ENCODE measurements around the gene ALDH3A2.

Gene ALDH3A2

DNA sequence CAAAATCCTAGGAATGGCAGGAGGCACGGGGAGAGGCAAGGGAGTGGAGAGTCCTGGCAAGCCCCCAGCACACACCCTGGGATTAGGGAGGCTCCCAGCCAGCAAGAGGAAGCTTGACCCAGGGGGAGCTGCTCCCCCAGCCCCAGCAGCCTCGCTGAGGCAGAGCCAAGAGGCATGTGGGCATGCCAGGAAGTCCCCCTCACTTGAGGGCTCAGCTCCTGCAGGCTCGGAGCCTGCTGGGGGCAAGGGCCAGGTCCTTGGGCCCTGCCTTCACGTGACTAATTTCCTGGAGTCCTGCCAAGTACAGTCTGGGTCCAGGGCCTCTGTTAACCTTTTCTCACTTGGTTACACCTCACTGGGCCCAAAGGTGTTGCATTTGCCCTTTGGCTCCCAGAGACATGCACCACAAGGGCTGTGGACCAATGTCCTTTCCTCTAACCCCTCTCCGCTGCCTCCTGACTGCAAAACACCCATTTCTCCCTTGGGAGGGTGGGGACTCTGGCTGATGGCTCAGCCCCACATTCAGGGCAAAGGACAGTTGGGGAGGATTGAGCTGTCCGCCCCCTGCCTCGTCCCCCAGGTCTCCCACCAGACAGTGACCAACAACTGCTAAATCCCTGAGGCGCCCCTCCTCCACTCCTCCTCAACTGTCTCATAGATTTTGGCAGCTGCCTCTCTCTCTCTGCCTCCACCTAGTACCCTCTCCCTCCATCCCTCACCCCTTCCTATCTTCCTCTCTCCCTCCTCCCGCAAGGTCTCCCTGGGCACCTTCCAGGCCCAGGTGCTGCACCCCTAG, 72.3 kb downstream of the ALDH3A2 start:
- POLR2A ChIA-PET = no interaction called here
- H3K4me3 ChIP-seq (ENCODE audit: low read depth, low read length) = no peak overlapping the region
- CTCF ChIA-PET = interaction anchor here (0.7 to 2.0 kb wide), 3 partner anchors 20 to 208 kb away, joined by 3 to 9 read pairs (median 3); no protein-coding TSS in a partner anchor
- no peaks in the 10 kb centered on the region for H3K9me3 ChIP-seq (ENCODE audit: control insufficient read depth, insufficient read depth, low read depth, low read length)
- TF ChIP-seq ZSCAN23 (tag by site-specific recombination; IDR thresholded peaks at IDR 0.05) (no peak), KLF1 (tag by site-specific recombination; IDR thresholded peaks at IDR 0.05) (peak; percentile 45), ZNF629 (tag by site-specific recombination; IDR thresholded peaks at IDR 0.05) (no peak), ZNF48 (tag by site-specific recombination; IDR thresholded peaks at IDR 0.05) (no peak), PATZ1 (tag by site-specific recombination; IDR thresholded peaks at IDR 0.05) (0 out of 2 replicates have a peak, but pooled peaks have one; percentile 30), ZIC2 (tag by site-specific recombination; IDR thresholded peaks at IDR 0.05) (peak; percentile 84), ZNF174 (tag by site-specific recombination; IDR thresholded peaks at IDR 0.05) (no peak), GLIS1 (tag by site-specific recombination; IDR thresholded peaks at IDR 0.05) (peak; percentile 60)
- no peaks in the 10 kb centered on the region for H3K36me3 ChIP-seq (ENCODE audit: control insufficient read depth in 2 of 2, insufficient read depth in 1 of 2, low read length in 2 of 2)
- no peaks in the 10 kb centered on the region for H3K4me1 ChIP-seq (ENCODE audit: control insufficient read depth, insufficient read depth, low read length)
- no peak overlapping the region for H3K27ac ChIP-seq (ENCODE audit: extremely low read depth, low read depth, low read length)

DNA sequence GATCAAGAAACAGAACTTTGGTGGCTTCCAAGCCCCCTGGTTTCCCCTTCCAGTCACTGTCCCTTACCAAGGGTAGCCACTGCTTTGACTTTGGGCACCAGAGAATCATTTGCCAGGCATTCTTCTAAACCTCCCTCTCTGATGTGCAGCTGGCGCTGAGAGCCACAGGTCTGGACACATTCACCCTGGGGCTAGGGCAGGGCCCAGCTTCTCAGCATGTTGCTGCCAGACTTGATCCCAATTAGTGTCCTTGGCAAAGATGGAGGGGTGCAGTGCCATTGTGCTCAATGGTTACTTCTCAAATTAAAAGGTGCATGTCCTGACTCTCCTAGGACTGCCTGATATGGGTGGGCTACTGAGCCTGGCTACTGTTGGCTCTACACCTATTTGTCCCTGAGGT, 75.4 kb downstream of the ALDH3A2 start:
- TF ChIP-seq ZNF2 (tag by site-specific recombination; IDR thresholded peaks at IDR 0.05) = no peak
- no peak for TF ChIP-seq ZNF214 (tag by site-specific recombination; IDR thresholded peaks at IDR 0.05; ENCODE audit: borderline replicate concordance)
- no peak for TF ChIP-seq KLF8 (tag by site-specific recombination; IDR thresholded peaks at IDR 0.05)
- no peak for TF ChIP-seq OVOL3 (tag by site-specific recombination; IDR thresholded peaks at IDR 0.05)
- TF ChIP-seq ZBTB1 (tag by site-specific recombination; IDR thresholded peaks at IDR 0.05) = no peak
- no peak for TF ChIP-seq ZNF610 (tag by site-specific recombination; IDR thresholded peaks at IDR 0.05; ENCODE audit: borderline replicate concordance)
- TF ChIP-seq HOXA7 (CRISPR knock-in tag; IDR thresholded peaks at IDR 0.05; ENCODE audit: borderline replicate concordance) = no peak
- TF ChIP-seq ZBTB26 (tag by site-specific recombination; optimal IDR thresholded peaks at IDR 0.05) = no peak
- Histone ChIP-seq H3K4me1 (ENCODE audit: control insufficient read depth, insufficient read depth, low read length) (0 out of 2 replicates have a peak, but pooled peaks cover 2% of the 10 kb centered on the region), H3K36me3 (ENCODE audit: control insufficient read depth in 2 of 2, insufficient read depth in 1 of 2, low read length in 2 of 2) (no peaks in the 10 kb centered on the region), H3K9me3 (ENCODE audit: control insufficient read depth, insufficient read depth, low read depth, low read length) (no peaks in the 10 kb centered on the region), H3K27ac (ENCODE audit: extremely low read depth, low read depth, low read length) (no peak overlapping the region), H3K4me3 (ENCODE audit: low read depth, low read length) (no peak overlapping the region)
- POLR2A ChIA-PET = no interaction called here
- CTCF ChIA-PET = no interaction called here

- no peaks in the 10 kb centered on the region for H3K36me3 ChIP-seq (ENCODE audit: control insufficient read depth in 2 of 2, insufficient read depth in 1 of 2, low read length in 2 of 2)
- no peak overlapping the region for H3K4me3 ChIP-seq (ENCODE audit: low read depth, low read length)
- ChIA-PET POLR2A (no interaction called here), CTCF (interaction anchor here (0.7 kb wide), 1 partner anchor 292 kb away, joined by 5 read pairs; no protein-coding TSS in a partner anchor)
- H3K27ac ChIP-seq (ENCODE audit: extremely low read depth, low read depth, low read length) = no peak overlapping the region
- no peaks in the 10 kb centered on the region for H3K9me3 ChIP-seq (ENCODE audit: control insufficient read depth, insufficient read depth, low read depth, low read length)
- 0 out of 2 replicates have a peak, but pooled peaks cover 2% of the 10 kb centered on the region for H3K4me1 ChIP-seq (ENCODE audit: control insufficient read depth, insufficient read depth, low read length)
- TF ChIP-seq ZNF548 (tag by site-specific recombination; IDR thresholded peaks at IDR 0.05) = no peak
Measured at GRCh38 chr17:19724501-19725420, 76.2 kb downstream of the ALDH3A2 start.
